Progenitor cell of endocrine pancreas (in vitro differentiated cells): ENCODE results near the gene MCTP1. TPM values are rescaled to one million over a fixed set of nuclear protein-coding genes. Genes with fewer than 3 reads are reported as not detected.

Experiments used
- DNase-seq: peaks from one replicate; pipeline ENCODE4 v3.0.0; 2021; ENCODE audit warnings: low spot score; ENCODE audit not compliant: unreplicated experiment
- H3K27ac Mint-ChIP-seq: 2 replicates; pipeline ENCODE4 v1.8.0; 2021; ENCODE audit warnings: mild to moderate bottlenecking, moderate library complexity, mixed read lengths
- H3K27me3 Mint-ChIP-seq: 2 replicates; pipeline ENCODE4 v1.8.0; 2021; ENCODE audit warnings: mixed read lengths
- H3K36me3 Mint-ChIP-seq: 2 replicates; pipeline ENCODE4 v1.8.0; 2022; ENCODE audit warnings: mixed read lengths; ENCODE audit not compliant: insufficient read depth
- H3K4me1 Mint-ChIP-seq: 2 replicates; pipeline ENCODE4 v1.8.0; 2021; ENCODE audit warnings: low read depth, mixed read lengths
- H3K4me3 Mint-ChIP-seq: 2 replicates; pipeline ENCODE4 v1.8.0; 2021; ENCODE audit warnings: low read depth, mild to moderate bottlenecking, moderate library complexity, mixed read lengths
- H3K9me3 Mint-ChIP-seq: 2 replicates; pipeline ENCODE4 v1.8.0; 2021; ENCODE audit warnings: low read depth, mixed read lengths
- total RNA-seq: library from RNA; stranded (reverse); gene quantifications from 2 replicates; pipeline ENCODE4 v1.2.1, GENCODE V29; 2021
- TF ChIP-seq, protein P1 (sequence below): fragments of 200-600 bp; sonication (generic); IDR thresholded peaks from one replicate; pipeline ENCODE4 v1.5.0; 2021; ENCODE audit warnings: antibody characterized with exemption, mild to moderate bottlenecking; ENCODE audit not compliant: unreplicated experiment

MCTP1 gene
- total RNA-seq, 1 donor from 2014 or later = 1.7 TPM

GRCh38 chr5:95317085-95317484 is 32.2 kb upstream of the MCTP1 start:
- H3K36me3 Mint-ChIP-seq = no peaks in the 10 kb centered on the region
- TF ChIP-seq, protein P1, sequence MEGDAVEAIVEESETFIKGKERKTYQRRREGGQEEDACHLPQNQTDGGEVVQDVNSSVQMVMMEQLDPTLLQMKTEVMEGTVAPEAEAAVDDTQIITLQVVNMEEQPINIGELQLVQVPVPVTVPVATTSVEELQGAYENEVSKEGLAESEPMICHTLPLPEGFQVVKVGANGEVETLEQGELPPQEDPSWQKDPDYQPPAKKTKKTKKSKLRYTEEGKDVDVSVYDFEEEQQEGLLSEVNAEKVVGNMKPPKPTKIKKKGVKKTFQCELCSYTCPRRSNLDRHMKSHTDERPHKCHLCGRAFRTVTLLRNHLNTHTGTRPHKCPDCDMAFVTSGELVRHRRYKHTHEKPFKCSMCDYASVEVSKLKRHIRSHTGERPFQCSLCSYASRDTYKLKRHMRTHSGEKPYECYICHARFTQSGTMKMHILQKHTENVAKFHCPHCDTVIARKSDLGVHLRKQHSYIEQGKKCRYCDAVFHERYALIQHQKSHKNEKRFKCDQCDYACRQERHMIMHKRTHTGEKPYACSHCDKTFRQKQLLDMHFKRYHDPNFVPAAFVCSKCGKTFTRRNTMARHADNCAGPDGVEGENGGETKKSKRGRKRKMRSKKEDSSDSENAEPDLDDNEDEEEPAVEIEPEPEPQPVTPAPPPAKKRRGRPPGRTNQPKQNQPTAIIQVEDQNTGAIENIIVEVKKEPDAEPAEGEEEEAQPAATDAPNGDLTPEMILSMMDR = peak; percentile 33
- DNase-seq = no peak
- H3K4me1 Mint-ChIP-seq = no peaks in the 10 kb centered on the region
- H3K9me3 Mint-ChIP-seq = peaks cover 3% of the 10 kb centered on the region
- H3K4me3 Mint-ChIP-seq = no peak overlapping the region
- H3K27me3 Mint-ChIP-seq = no peaks in the 10 kb centered on the region
- no peak overlapping the region for H3K27ac Mint-ChIP-seq

DNA sequence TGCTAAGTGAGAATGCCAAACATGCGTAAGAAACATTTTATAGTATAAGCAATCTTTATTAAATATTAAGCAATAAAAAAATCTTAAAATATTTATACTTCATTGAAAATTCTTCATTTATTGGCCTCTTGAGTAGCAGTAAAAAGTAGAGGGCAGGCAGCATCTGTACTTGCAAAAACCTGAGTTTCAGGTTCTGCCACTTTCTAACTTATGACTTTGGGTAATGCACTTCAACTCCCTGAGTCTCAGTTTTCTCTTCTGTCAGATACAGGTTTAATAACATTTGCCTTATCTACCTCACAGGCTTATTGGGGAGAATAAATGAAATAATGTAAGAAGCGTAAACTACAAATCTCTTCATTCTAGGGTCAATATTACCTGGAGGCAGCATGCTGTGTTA is 19.8 kb upstream of the MCTP1 start:
- Mint-ChIP-seq H3K27ac (no peak overlapping the region), H3K36me3 (no peaks in the 10 kb centered on the region), H3K9me3 (no peaks in the 10 kb centered on the region), H3K4me3 (no peak overlapping the region), H3K27me3 (no peaks in the 10 kb centered on the region), H3K4me1 (peaks cover 2% of the 10 kb centered on the region)
- TF ChIP-seq, protein P1 = no peak
- no peak for DNase-seq

DNA sequence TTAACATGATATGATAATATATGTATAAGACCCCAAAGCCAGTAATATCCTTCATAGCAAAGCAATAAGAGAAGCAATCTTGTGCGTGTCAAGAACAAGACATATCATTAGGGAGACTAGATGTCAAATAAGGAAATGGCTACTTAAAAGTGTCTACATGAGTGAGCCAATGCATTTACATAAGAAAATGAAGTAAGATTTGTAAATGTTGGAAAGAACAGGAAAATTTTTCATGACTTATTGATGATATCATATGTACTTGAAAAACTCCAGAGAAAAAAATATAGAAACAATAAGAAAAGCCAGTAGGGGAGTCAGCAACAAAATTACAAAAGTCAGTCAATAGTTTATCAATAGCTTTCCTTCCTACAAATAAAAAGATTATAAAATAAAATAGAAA is 13.8 kb upstream of the MCTP1 start:
- DNase-seq = no peak
- no peak overlapping the region for H3K4me3 Mint-ChIP-seq
- H3K9me3 Mint-ChIP-seq = no peaks in the 10 kb centered on the region
- H3K27me3 Mint-ChIP-seq = no peaks in the 10 kb centered on the region
- no peaks in the 10 kb centered on the region for H3K4me1 Mint-ChIP-seq
- H3K36me3 Mint-ChIP-seq = no peaks in the 10 kb centered on the region
- H3K27ac Mint-ChIP-seq = no peak overlapping the region
- TF ChIP-seq, protein P1 = no peak

DNA sequence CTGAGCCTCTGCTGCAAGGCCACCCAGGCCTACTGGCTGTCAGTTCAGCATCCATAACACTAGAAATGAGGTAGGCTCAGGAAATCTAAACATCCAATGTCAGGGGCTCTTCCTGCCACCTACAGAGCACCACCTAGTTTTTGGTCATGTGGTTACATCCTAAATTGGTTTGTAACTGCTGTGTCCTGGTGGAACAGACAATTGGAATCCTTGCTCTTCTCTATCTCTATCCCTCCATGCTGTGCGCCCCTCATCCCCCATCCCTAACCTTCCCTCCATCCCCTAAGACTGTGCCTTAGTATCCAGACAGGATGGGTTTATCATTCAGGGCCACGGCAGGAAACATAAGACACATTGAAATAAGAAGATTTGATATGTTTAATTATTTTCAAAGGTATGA is 11.4 kb upstream of the MCTP1 start:
- TF ChIP-seq, protein P1 = no peak
- no peak overlapping the region for H3K4me3 Mint-ChIP-seq
- no peaks in the 10 kb centered on the region for H3K36me3 Mint-ChIP-seq
- H3K4me1 Mint-ChIP-seq = no peaks in the 10 kb centered on the region
- no peak for DNase-seq
- H3K27me3 Mint-ChIP-seq = peaks cover 13% of the 10 kb centered on the region
- no peak overlapping the region for H3K27ac Mint-ChIP-seq
- no peaks in the 10 kb centered on the region for H3K9me3 Mint-ChIP-seq

GRCh38 chr5:95285409-95285755 is 488 bp upstream of the MCTP1 start:
- no peak for DNase-seq
- H3K36me3 Mint-ChIP-seq = no peaks in the 10 kb centered on the region
- H3K4me3 Mint-ChIP-seq = peak overlapping the region; percentile 67
- H3K27ac Mint-ChIP-seq = no peak overlapping the region
- no peaks in the 10 kb centered on the region for H3K9me3 Mint-ChIP-seq
- TF ChIP-seq, protein P1 = no peak
- H3K4me1 Mint-ChIP-seq = peaks cover 6% of the 10 kb centered on the region
- H3K27me3 Mint-ChIP-seq = peaks cover 71% of the 10 kb centered on the region
